GM06990 (cell line): Measurements from ENCODE around the gene CELF2.

Experiments used
- DNase-seq: peaks from one replicate; pipeline ENCODE4 v3.0.0-alpha.2; 2011; ENCODE audit not compliant: insufficient read length; ENCODE audit errors: extremely low read depth
- H3K27me3 ChIP-seq: replicated peaks from 2 replicates; pipeline ENCODE4 v1.6.0; 2011; ENCODE audit warnings: low read length; ENCODE audit not compliant: control insufficient read depth, insufficient read depth
- H3K36me3 ChIP-seq: 2 replicates; pipeline ENCODE4 v1.5.1; 2011; ENCODE audit warnings: low read length; ENCODE audit not compliant: control insufficient read depth, insufficient read depth
- H3K4me3 ChIP-seq: replicated peaks from 2 replicates; pipeline ENCODE4 v1.5.1; 2011; ENCODE audit warnings: low read depth, mild to moderate bottlenecking, control low read depth, low read length
- CTCF ChIP-seq: IDR thresholded peaks from 2 replicates; pipeline ENCODE4 v1.5.1; 2011; ENCODE audit warnings: low read length, control low read depth, mild to moderate bottlenecking, inconsistent platforms; ENCODE audit not compliant: insufficient read depth, poor library complexity, severe bottlenecking

The CELF2 gene

GRCh38 chr10:11378835-11379234 is 361.2 kb downstream of the CELF2 start:
- Histone ChIP-seq H3K36me3 (no peaks in the 10 kb centered on the region), H3K27me3 (no peaks in the 10 kb centered on the region), H3K4me3 (no peak overlapping the region)
- TF ChIP-seq CTCF: no peak
- no peak for DNase-seq

- TF ChIP-seq CTCF: no peak
- Histone ChIP-seq H3K4me3 (no peak overlapping the region), H3K36me3 (no peaks in the 10 kb centered on the region), H3K27me3 (no peaks in the 10 kb centered on the region; the same call in 1 of the 2 replicates)
- no peak for DNase-seq
Measured at GRCh38 chr10:11379771-11380170, 362.1 kb downstream of the CELF2 start.

- no peak overlapping the region for H3K4me3 ChIP-seq
- no peak for DNase-seq
- no peaks in the 10 kb centered on the region; the same call in 1 of the 2 replicates for H3K27me3 ChIP-seq
- no peak for TF ChIP-seq CTCF
- no peaks in the 10 kb centered on the region for H3K36me3 ChIP-seq
Measured at GRCh38 chr10:11381023-11381422, 363.4 kb downstream of the CELF2 start.

- no peaks in the 10 kb centered on the region for H3K36me3 ChIP-seq
- no peaks in the 10 kb centered on the region; the same call in 1 of the 2 replicates for H3K27me3 ChIP-seq
- no peak overlapping the region for H3K4me3 ChIP-seq
- TF ChIP-seq CTCF: no peak
- no peak for DNase-seq
Measured at GRCh38 chr10:11381511-11381910, 363.8 kb downstream of the CELF2 start.

DNA sequence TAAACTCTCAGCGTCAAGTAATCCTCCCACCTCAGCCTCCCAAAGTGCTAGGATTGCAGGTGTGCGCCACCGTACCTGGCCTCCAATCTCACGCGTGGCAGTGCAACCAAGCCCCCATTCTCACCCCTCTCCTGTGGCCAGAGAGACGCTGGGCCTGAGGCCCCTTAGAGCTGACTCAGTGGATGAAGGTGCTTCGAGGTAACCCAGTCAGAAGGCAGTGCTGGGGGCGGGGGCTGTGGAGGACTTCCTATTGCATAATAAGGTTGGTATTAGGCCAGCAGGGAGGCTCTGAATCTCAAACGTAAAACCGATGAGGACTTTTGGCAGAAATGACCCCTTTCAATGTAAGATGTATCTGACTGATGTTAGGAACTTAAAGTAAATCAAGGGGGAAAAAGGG is 364.5 kb downstream of the CELF2 start:
- DNase-seq: no peak

More for the DNA sequence above, 364.5 kb downstream of the CELF2 start:
- no peak for TF ChIP-seq CTCF
- Histone ChIP-seq H3K36me3 (no peaks in the 10 kb centered on the region), H3K4me3 (no peak overlapping the region), H3K27me3 (no peaks in the 10 kb centered on the region; the same call in 1 of the 2 replicates)
